ENCODE data around the gene SLC1A3.

Gene SLC1A3

DNA sequence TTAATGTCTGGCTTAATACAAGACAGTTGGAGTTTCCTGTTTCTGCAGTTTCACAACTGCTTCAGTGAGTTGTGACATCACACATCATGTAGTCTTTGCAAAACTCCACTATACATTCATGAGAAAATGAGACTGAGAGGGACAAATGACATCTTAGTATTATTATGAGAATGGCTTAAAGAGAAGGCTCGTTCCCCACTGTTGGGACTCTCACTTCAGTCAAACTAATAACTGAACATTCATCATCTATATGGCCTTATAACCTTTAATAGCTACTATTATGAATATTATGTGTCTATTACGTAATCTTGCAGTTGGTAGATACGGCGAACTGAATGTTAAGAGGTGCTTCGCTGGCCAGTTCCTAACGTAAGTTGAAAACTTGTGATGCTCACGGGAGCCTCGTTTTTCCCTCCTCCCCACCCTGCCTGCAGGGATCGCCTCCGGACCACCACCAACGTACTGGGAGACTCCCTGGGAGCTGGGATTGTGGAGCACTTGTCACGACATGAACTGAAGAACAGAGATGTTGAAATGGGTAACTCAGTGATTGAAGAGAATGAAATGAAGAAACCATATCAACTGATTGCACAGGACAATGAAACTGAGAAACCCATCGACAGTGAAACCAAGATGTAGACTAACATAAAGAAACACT, 79.4 kb downstream of the SLC1A3 start:
- peak; percentile 38 for DNase-seq (ENCODE audit: low spot score)

DNA sequence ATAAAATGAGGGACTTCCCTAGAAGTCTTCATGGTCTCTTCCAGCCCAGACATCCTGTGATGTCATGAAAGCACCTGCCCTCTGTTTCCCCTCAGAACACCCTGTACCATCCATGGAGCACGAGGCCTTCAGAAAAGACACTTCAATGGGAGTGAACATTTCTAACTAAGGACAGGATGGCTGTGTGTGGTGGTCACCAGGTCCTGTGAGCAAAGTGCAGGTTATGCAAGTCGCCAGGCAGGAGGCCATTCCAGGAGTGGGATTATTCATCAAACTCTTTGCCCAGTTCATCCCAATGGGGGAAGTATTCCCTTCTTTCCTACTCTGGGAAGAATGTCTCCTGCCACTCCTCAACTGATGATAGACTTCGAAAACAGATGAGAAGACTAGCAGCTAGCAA, 80.5 kb downstream of the SLC1A3 start:
- no peak for DNase-seq (ENCODE audit: low spot score)

DNA sequence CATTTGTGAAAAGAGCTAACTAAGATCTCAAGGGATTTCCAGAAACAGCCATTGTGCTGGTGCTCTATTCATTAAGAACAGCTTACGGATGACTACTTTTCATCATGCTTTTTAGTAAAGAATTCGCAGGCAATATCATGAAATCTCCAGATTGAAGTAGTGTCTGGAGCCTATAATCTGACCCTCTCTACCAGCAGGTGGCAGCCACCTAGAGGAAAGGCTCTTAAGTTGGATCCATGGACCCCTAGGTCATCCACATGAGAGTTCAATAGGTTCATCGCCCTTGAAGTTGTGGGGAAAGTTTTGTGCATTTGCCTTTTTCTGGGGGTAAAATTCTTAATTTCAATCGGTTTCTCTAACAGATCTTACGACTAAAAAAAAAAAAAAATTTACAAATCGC, 82.3 kb downstream of the SLC1A3 start:
- DNase-seq (ENCODE audit: low spot score) = peak; percentile 70

DNA sequence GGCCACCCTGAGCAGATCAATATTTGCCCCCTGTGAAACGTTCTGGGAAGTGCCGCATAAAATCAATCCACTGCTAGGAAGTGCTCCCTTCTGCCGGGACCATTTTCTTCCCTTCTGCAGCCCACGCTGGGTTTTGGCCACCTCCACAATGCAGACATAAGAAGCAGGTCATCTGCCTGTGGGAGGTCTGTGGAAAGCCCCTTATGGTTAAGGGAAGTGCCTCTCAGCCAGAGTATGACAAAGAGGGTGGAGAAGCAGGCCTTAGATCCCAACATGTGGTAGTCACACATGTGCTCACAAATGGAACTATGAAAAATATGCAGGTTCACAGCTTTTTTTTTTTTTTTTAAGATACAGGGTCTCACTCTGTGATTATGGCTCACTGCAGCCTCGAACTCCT, 82.8 kb downstream of the SLC1A3 start:
- DNase-seq (ENCODE audit: low spot score) = no peak

DNA sequence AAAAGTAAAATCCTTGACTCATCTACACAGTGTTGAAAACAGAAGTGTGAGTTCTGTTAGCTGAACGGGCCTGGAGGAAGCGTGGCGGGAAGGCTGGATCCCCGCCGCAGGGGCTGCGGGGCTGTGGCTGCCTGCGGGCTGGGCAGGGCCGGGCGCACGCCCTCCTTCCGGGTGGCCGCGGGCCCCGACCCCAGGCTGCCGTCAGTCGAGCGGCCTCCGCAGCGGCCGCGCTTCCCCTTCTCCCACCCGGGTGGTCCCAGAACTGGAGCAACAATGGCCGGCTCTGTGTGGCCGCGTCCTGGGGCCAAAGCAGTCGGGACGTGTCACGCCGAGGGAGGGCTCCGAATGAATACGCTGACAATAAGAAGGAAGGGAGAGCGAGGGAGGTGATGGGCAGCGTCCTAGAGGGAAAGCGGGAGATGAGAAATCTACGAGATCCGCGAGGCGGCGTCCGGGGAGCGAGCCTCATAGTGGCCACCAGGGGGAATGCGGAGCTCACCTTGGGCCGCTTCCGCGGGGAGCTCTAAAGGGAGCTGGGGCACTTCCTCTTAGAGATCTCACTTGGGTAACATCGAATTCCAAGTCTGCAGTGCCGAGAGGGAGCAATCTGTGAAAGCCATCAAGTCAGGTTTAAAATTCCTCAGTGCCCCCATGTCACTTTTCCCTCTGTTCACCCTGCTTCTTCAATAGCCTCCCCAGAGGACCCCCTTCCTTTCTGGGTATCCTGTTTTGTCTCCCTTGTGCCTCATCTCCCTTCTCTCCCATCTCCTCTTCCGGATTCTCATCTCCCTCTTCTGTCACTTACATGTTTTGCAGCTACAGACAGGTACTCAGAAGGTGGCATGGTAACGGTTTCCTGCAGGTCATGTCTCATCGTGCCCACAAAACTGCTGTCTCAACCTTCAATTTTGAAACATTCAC, 83.9 kb downstream of the SLC1A3 start:
- peak; percentile 81 for DNase-seq (ENCODE audit: low spot score)

DNA sequence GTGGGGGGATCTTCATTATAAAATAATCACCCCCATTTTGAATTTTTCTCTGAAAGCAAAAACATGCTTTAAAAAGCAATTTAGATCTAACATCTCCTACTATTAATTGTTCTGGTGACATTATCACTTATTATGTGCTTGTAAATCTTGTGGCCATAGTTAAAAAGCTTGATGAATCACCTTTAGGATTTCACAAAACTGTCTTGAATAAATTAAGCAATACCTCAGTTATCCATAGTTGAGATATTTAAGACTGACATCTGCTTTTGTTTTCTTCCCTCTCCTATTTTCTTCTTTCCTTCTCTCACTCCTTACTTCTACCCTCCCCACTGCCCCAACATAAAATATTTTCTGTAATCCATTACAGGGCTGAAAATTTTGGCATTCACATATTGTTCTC, 84.8 kb downstream of the SLC1A3 start:
- DNase-seq (ENCODE audit: low spot score) = no peak

DNA sequence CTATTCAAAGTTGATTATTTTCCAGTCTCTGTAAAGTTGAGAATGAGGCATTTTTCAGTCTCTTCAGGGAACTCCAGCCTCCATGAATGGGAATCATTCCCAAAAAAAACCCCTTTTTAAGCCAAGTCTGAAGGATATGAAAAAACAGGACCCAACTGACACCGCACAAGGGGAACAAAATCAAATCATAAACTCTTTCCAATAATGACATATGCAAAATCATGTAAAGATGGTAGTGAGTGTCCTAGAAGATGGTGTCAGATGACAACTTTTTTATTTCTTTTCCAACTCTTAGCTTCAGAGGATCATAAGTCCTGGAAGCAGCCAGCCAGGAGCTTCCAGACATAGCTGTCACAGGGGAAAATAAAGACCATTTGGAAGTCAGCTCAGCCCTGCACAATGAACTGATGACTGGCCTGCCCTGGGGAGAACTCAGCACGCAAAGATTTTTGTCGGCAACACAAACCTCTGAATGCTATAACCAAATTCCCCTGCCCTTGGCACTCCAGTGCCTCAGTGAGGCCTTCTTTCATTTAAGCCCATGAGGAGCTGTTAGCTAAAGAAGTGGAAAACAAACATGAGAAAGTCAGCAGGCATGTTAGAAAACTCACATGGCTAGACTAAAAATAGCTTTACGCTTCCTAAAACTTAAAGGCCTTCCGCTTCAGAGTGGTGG, 85.4 kb downstream of the SLC1A3 start:
- DNase-seq (ENCODE audit: low spot score) = no peak

DNA sequence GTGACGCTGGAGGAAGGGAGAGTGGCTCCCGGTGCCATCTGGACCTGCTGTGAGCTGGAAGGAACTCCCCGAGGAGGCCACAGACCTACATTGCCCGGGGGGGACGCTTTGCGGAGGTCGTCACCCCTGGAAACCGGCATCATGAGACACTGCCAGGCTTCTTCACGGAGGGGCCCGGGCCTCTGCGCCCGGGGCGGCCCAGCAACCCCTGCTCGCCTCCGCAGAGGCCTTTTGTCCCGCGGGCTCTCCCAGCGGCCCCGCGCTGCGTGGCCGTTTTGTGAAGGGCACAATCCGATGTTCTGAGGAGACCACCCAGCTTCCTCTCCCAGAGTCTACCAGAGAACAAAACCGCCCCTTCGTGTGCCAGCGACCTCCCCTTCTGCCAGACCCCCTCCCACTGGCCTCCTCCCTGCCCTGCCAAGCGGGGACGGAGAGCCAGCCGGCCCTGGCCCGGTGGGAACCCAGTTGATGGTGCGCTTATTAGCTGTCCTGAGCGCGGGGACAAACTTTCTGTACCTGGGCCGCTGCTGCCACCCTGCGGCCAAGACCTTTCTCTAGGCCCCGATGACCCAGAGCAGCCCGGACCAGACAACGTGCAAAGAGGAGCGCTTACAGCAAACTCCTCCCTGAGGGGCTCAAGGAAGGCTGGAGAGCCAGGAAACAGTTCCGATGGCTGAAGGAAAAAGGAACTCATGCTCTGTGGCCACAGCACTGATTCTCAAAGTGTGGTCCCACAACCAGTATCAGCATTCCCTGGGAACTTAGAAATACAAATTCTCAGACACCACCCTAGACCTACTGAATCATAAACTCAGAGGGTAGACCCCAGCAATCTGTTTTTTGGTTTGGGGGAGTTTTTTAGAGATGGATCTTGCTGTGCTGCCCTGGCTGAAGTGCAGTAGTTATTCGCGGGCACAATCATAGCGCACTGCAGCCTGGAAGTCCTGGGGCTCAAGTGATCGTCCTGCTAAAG, 86.7 kb downstream of the SLC1A3 start:
- DNase-seq (ENCODE audit: low spot score) = peak; percentile 84

DNA sequence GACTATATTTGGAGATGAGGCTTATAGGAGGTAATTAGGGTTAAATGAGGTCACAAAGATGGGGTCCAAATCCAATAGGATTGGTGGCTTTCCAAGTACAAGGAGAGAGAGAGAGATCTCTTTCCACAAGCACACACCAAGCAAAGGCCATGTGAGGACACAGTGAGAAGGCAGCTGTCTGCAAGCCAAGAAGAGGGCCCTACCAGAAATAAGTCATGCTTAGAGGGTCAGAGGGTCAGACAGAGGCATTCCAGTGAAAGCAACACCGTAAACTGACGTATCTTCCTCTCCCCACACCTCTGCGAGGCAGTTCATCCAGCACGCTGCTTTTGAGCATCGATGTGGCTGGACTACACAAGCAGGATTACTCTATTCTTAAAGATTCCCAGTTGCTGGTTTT, 87.9 kb downstream of the SLC1A3 start:
- no peak for DNase-seq (ENCODE audit: low spot score)

DNA sequence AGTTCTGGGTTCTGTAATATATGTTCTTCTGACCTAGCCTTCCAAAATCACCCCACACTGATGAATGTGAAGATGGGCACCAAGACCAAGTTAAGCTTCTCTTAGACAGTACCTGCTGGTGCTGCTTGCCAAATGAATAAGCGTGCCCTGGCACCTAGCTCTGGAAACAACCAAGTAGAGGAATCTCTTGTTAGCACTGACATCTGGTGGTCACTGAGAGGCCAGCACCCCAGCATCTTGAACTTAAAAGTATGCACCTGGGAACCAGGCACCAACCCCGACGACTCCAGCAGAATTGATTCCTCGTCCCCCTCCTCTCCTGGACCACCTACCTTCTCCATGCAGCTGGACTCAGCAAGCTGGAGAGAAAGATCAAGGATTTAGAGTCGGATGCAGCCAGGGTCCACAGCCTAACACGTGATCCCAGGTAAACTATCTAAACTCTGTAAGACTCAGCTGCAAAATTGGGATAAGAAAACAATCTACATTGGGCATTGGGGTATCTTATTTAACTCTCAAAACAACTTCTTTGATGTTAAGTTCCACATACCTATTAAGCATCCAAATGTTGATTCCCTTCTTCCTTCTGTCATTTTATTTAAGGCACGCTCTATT, 89.8 kb downstream of the SLC1A3 start:
- peak; percentile 79 for DNase-seq (ENCODE audit: low spot score)

DNA sequence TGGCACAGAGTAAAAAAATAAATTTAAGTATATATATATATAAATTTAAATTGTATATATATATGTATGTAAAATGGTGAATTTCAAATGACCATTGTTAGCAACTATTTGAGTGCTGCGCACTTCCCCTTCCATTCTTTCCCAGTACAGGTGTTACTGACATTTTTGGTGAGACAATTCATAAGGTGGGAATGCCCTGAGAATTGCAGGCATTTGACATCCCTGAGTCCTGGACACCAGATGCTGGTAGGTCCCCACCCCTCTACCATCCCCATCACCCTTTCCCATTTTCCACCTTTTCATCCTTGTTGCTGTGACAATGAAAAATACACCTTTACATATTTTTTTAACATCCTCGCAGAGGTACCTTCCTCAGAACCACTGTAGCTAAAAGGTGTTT, 91.6 kb downstream of the SLC1A3 start:
- no peak for DNase-seq (ENCODE audit: low spot score)

DNA sequence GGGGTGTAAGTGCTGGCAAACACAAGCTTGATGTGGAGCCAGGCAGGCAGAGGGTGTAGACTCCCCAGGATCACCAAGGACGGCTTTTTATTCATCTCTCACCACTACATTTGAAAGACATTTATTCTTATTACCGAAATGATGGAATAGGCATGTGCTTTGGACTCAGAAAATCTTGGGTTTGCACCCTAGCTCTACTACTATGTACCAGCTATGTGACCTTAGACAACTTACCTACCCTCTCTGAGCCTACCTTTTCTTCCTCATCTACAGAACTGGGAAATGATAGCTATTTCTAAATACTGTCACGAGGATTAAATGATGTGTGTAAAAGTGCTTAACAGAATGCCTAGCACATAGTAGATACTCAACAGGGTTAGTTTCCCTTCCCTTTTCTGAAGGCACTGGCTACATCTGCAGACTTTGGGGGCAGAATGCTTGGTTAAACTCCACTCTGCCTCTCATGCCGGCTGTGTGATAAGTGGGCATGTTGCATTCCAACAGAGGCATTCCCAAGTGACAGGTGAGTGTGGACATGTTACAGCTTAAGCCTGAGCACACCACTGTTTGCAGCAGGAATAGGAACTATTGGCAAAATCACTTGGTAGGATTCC, 94.8 kb downstream of the SLC1A3 start:
- DNase-seq (ENCODE audit: low spot score) = peak; percentile 91

DNA sequence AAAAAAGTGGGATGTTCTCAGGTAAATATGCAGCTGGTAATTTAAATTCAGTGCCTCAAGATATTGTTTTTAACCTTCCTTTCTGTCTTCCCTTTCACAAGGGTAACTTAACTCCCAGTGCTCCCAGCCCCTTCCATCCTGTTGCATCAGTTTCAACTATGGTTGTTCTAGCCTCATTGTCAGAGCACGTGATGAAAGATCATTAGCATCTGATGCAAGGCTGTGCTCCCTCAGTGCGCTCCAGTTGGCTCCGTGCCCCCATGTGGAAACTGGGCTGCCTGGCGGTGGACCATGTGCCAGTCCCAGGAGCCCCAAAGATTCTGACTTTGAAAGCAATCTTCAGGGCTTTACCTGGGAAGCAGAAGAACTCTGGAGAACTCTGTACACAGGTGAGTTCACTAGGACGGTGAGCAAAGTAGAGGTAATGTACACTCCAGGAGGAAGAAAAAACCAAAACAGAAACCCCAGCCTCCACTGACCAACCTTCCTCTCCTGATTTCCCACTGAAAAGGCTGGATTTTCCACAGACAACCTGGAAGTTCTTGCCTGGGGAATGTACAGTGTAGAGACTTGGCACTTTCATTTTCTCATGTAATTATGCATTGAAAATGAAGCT, 96.9 kb downstream of the SLC1A3 start:
- no peak for DNase-seq (ENCODE audit: low spot score)

DNA sequence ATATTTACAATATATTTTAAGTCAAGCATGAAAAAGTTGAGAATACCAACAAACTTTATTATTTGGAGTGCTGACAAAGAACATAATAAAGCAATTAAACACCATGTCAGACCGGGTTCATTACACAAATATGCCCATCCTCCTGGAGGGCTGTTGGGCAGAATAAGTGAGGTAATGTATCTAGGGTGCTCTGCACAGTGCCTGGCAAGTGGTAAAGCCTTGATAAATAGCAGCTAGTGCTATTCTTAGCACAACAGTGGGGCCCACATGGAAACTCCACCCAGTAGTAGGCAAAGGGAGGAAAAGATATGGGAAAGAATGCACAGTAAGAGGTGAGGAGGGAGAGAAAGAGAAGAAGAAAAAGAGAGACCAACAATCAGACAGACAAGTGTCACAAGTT, 97.7 kb downstream of the SLC1A3 start:
- no peak for DNase-seq (ENCODE audit: low spot score)

DNA sequence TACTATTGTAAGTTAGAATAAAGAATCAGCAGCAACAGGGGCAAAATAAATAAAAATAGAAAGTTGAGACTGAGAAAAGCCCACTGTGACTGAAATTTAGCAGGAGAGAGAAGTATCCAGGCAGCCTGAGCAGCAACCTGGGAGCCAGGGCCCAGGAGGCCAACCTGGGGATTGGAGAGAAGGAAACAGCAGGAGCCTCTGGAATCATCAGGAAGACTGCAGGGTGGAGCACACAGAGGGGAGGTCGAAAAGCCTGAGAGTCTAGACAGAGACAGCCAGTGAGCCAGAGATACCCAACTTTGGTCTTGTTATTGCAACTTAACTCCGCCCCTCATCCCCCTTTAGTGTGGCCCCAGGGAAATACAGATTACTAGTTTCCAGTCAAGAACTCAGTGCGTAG, 98.6 kb downstream of the SLC1A3 start:
- DNase-seq (ENCODE audit: low spot score) = no peak

DNA sequence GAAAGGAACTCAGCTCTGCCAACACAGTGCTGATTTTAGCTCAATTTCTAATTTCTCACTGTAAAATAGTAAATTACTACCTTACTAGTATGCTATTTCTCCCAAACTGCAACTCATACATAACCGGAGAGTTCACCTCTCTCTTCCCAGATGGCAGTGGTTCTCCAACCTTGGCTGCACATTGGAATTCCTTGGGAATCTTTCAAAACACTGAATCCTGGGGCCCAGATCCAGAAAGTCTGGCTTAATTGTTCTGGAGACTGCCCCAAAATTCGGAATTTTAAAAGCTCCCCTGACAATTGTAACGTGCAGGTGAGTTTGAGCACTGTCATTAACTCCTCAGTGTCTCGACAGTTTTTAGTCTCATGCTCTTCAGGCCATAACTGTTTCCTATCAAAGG, 100.3 kb downstream of the SLC1A3 start:
- no peak for DNase-seq (ENCODE audit: low spot score)

DNA sequence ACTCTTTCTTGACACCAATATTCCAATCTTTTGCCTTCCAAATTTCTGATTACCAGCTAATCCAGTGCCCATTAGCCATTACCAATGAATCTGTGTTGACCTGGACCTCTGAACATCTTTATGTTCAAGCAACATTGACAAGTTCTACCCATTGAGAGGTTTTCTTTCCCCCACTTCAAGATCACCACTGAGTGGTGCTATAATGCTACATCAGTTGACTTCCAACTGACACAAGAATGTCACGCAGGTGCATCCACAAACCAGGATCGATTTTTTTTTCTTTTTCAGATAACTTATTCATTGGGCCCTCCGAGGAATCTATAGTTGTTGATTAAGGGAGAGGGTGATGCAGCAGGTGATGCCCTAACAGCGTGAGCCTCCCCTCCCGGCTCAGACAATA, 102.6 kb downstream of the SLC1A3 start:
- DNase-seq (ENCODE audit: low spot score) = no peak

DNA sequence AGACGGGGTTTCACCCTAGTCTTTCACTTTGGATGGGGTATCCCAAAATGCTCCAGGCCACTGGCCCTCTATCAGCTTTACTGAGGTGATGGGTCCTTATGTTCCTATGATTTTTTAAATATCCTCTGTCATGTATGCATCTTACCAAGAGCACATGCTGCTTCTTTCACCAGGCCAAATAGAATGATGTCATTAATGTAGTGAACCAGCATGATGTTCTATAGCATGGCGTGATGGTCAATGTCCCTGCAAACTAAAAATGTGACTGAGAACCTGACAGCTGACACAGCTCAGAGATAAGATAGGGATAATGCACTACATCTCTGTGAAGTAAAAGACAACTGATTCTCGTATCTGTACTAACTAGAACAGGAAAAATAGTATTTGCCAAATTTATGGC, 103.6 kb downstream of the SLC1A3 start:
- DNase-seq (ENCODE audit: low spot score) = no peak

DNA sequence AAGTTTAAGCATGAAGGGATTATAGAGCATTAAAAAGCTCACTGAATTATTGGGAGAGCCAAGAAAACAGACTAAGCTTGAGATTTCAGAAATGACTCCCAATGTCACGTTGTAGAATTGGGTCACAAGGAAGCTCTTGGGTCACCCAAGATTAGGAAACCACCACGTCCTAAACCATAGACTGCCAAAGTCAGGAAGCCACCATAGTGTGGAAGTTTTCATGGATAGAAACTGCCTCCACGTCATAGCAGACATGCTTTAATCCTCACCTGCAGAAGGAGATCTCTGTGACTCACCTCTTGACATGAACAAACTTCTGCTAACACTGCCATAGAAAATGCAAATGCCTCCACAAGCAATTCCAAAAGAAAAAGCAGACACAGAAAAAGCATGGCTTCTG, 106.3 kb downstream of the SLC1A3 start:
- no peak for DNase-seq (ENCODE audit: low spot score)

DNA sequence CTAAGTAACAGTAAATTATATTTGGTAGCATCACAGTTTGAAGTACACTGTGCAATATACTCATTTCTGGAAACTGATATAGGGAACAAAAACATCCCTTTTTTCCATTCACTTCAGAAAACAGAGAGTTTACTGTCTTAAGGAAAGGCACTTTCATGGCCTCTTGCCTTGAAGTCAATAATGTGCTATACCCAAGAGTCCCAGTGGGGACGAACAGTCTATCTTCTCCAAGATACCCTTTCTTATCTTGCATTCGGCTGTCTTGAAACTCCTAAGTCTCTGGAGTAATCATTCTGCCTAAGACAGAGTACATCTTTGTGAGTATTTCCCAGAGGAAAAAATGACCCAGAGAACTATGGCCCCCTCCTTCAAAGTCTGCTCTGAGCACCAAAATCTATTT, 107.1 kb downstream of the SLC1A3 start:
- DNase-seq (ENCODE audit: low spot score) = no peak

All from NAMALWA (cell line).